ENCODE results near the gene DGKI. TPM values are rescaled to one million over a fixed set of nuclear protein-coding genes. Genes with fewer than 3 reads are reported as not detected.

DGKI gene
- total and polyA plus RNA-seq, 4 donors, result 0.01 to 0.37 (median 0.31) TPM

DNA sequence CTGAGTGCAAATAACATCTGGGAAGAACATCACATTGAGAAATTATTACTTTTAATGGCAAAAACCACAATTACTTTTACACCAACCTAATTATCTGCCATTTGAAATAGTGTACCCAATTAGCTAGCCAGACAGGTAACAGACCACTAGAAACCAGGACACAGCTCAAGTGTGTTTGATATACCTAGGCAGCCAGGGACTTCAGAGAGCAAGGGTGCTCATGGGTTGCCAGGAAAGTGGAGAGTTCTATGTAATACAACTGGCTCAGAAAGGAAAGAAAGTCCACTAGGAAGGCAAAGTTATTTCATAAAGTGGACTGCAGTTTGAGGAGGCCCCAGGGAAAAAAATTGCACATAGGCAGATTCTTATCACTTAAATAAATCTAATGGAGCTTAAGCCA lies 453.2 kb downstream of the DGKI start:
- Histone ChIP-seq H3K9me3 (ENCODE audit: control insufficient read depth in 4 of 4, low read length in 3 of 4) (peaks cover 0 to 4% (median 0%) of the 10 kb centered on the region in 4 donors), H3K36me3 (ENCODE audit: control insufficient read depth in 4 of 4, insufficient read depth in 3 of 4, low read depth in 1 of 4, low read length in 3 of 4) (no peaks in the 10 kb centered on the region), H3K9ac (ENCODE audit: low read depth in 1 of 2, low read length in 2 of 2) (no peak overlapping the region), H3K27ac (ENCODE audit: low read depth in 1 of 2, low read length in 2 of 2) (no peak overlapping the region), H3K4me3 (ENCODE audit: low read depth in 1 of 3, low read length in 3 of 3) (no peak overlapping the region), H3K27me3 (ENCODE audit: control insufficient read depth in 4 of 4, insufficient read depth in 4 of 4, low read length in 3 of 4) (no peaks in the 10 kb centered on the region), H3K4me1 (ENCODE audit: control insufficient read depth in 4 of 4, insufficient read depth in 4 of 4, low read length in 3 of 4) (no peaks in the 10 kb centered on the region)
- TF ChIP-seq TAF1 (conservative IDR thresholded peaks at IDR 0.05), result no peak
- TF ChIP-seq SP1 (IDR thresholded peaks at IDR 0.05), result no peak
- TF ChIP-seq, protein P1, sequence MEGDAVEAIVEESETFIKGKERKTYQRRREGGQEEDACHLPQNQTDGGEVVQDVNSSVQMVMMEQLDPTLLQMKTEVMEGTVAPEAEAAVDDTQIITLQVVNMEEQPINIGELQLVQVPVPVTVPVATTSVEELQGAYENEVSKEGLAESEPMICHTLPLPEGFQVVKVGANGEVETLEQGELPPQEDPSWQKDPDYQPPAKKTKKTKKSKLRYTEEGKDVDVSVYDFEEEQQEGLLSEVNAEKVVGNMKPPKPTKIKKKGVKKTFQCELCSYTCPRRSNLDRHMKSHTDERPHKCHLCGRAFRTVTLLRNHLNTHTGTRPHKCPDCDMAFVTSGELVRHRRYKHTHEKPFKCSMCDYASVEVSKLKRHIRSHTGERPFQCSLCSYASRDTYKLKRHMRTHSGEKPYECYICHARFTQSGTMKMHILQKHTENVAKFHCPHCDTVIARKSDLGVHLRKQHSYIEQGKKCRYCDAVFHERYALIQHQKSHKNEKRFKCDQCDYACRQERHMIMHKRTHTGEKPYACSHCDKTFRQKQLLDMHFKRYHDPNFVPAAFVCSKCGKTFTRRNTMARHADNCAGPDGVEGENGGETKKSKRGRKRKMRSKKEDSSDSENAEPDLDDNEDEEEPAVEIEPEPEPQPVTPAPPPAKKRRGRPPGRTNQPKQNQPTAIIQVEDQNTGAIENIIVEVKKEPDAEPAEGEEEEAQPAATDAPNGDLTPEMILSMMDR (IDR thresholded peaks at IDR 0.05; ENCODE audit: low read depth, low read length, missing input control), result no peak
- TF ChIP-seq FOXA2 (IDR thresholded peaks at IDR 0.05), result no peak
- TF ChIP-seq HNF4A (conservative IDR thresholded peaks at IDR 0.05), result no peak
- TF ChIP-seq HNF4G (IDR thresholded peaks at IDR 0.05), result no peak
- no peak for TF ChIP-seq RAD21 (IDR thresholded peaks at IDR 0.05)
- no peak for TF ChIP-seq YY1 (IDR thresholded peaks at IDR 0.05)
- TF ChIP-seq, protein P2, sequence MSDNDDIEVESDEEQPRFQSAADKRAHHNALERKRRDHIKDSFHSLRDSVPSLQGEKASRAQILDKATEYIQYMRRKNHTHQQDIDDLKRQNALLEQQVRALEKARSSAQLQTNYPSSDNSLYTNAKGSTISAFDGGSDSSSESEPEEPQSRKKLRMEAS (IDR thresholded peaks at IDR 0.05), result no peak
- no peak for TF ChIP-seq GABPA (IDR thresholded peaks at IDR 0.05 in 1 of 2, conservative IDR thresholded peaks at IDR 0.05 in 1 of 2)
- no peak for TF ChIP-seq JUND (IDR thresholded peaks at IDR 0.05)
- no peak for TF ChIP-seq ZBTB33 (IDR thresholded peaks at IDR 0.05)
- no peak for TF ChIP-seq FOXA1 (IDR thresholded peaks at IDR 0.05)
- TF ChIP-seq, protein P3, sequence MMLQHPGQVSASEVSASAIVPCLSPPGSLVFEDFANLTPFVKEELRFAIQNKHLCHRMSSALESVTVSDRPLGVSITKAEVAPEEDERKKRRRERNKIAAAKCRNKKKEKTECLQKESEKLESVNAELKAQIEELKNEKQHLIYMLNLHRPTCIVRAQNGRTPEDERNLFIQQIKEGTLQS (IDR thresholded peaks at IDR 0.05), result no peak
- TF ChIP-seq REST (IDR thresholded peaks at IDR 0.05), result no peak
- no peak for TF ChIP-seq RXRA (IDR thresholded peaks at IDR 0.05)
- no peak for TF ChIP-seq EGR1 (IDR thresholded peaks at IDR 0.05; ENCODE audit: low read depth in 2 of 2)
- no peak for TF ChIP-seq NR2F2 (IDR thresholded peaks at IDR 0.05)
- DNase-seq (ENCODE audit: low spot score), result no peak
